Urinary bladder (tissue), 4 donors: Measurements from ENCODE around the gene BANP. TPM values are rescaled to one million over a fixed set of nuclear protein-coding genes. Genes with fewer than 3 reads are reported as not detected.
"Not testable (repeated sequence)": the region's sequence is repeated elsewhere in the genome, so short reads cannot be mapped to it uniquely, and the experiment has no call there.

Experiments used
- DNase-seq: peaks from one replicate; pipeline ENCODE4 v3.0.0-alpha.2; 2015; ENCODE audit errors: extremely low spot score
- H3K27ac ChIP-seq: one replicate; pipeline ENCODE4 v1.5.1; 2013; ENCODE audit warnings: low read depth, mild to moderate bottlenecking, moderate library complexity
- H3K36me3 ChIP-seq: one replicate; pipeline ENCODE4 v1.6.1; 2013; ENCODE audit warnings: mild to moderate bottlenecking, moderate library complexity; ENCODE audit not compliant: insufficient read depth
- H3K4me1 ChIP-seq: one replicate; pipeline ENCODE4 v1.6.1; 2013; ENCODE audit warnings: mild to moderate bottlenecking, moderate library complexity; ENCODE audit not compliant: insufficient read depth
- H3K4me3 ChIP-seq: one replicate; pipeline ENCODE4 v1.5.1; 2013; ENCODE audit warnings: low read depth, low read length
- WGBS: extraction: QIAGEN DNeasy Blood & Tissue Kit; methylation state at CpG from one replicate; pipeline ENCODE4 v1.1.7; 2013; 5-methylcytosine and 5-hydroxymethylcytosine counted together
- polyA plus RNA-seq: library from polyadenylated mRNA; stranded (reverse); fragments of 200-250 nt; gene quantifications from one replicate; pipeline ENCODE4 v1.2.3, GENCODE V29; 2013
- total RNA-seq: library from RNA; depleted of rRNA; stranded (reverse); fragments of >200 nt; gene quantifications from one replicate; pipeline ENCODE4 v1.2.3, GENCODE V29; 2014
- donor health status: healthy with polysubstance abuse.
- donor health status: healthy.

BANP gene
- total and polyA plus RNA-seq, 2 donors, result 13.8 to 36.6 TPM

DNA sequence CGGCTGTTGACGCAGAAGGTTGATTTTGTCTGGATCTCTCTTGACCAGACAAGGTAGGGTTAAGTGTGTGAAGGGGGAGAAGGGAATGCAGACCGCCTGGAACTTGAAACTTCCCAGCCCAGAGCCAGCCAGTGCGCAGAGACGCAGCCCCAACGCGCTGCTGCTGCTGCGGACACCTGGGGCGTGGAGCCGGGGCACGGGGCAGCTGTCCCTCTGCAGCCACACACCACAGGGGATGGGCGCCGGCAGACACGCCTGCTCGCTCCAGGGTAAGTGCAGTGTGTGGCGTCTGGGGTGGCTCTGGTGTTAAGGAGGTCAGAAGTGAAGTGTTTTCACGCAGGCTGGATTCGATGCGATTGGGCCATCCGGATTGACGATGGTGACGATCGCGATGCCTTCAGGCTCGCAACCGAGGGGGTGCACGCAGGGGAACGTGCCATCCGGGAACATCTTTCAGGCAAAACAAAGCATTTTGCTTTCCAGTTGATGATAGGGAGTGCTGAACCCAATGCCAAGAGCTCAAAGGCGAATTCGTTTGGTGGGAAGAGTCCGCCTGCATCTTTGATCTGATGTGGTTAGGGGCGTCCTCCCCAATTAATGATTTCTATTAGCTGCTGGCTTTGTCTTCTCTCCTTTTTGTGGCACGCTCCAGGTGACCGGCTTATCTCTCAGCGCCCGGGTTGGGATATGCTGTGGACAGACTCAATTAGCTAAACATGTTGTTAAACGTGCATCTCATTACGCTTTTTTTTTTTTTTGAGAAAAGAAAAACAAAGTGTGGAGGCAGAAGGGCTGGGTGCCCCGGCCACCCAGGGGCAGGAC, 149.8 kb downstream of the BANP start:
- not testable (repeated sequence) for H3K27ac ChIP-seq, DNase-seq, H3K4me3 ChIP-seq, H3K4me1 ChIP-seq, H3K36me3 ChIP-seq
- 8% methylated on average over 40 of the region's 40 CpGs for WGBS

- not testable (repeated sequence) for DNase-seq, H3K4me1 ChIP-seq
These were observed 150.4 kb downstream of the BANP start for GRCh38 chr16:88101623-88102105.

GRCh38 chr16:88102597-88102996, 151.4 kb downstream of the BANP start:
- H3K36me3 ChIP-seq, result no peaks in the 10 kb centered on the region
- H3K27ac ChIP-seq, result no peak overlapping the region
- no peaks in the 10 kb centered on the region for H3K4me1 ChIP-seq
- no peak for DNase-seq
- H3K4me3 ChIP-seq, result no peak overlapping the region
- 92% methylated on average over 17 of the region's 17 CpGs for WGBS

More at GRCh38 chr16:88101623-88102105, 150.4 kb downstream of the BANP start:
- WGBS, result 23% methylated on average over 21 of the region's 21 CpGs
- H3K27ac ChIP-seq, H3K4me3 ChIP-seq, H3K36me3 ChIP-seq: not testable (repeated sequence)

DNA sequence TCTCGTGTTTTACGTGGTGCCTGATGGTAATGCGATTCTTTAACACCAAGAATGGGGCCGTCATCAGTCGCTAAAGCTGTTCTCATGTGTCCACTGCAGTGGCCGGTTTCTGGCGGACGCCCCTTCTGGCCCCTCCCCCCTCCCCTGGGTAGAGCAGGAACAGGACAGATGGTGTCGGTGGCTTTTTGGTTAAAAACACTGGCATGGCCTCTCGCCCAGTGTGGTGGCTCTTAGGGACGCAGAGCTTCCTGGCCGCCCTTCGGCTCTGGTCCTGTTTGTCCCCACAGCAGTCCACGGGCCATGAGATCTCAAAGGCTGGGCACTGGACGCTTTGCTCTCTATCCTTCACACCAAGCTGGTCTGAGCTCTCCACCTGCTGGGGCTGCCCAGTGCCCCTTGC, 151.8 kb downstream of the BANP start:
- 90% methylated on average over 15 of the region's 15 CpGs for WGBS
- Histone ChIP-seq H3K36me3 (no peaks in the 10 kb centered on the region), H3K4me1 (no peaks in the 10 kb centered on the region), H3K4me3 (no peak overlapping the region), H3K27ac (no peak overlapping the region)
- no peak for DNase-seq

DNA sequence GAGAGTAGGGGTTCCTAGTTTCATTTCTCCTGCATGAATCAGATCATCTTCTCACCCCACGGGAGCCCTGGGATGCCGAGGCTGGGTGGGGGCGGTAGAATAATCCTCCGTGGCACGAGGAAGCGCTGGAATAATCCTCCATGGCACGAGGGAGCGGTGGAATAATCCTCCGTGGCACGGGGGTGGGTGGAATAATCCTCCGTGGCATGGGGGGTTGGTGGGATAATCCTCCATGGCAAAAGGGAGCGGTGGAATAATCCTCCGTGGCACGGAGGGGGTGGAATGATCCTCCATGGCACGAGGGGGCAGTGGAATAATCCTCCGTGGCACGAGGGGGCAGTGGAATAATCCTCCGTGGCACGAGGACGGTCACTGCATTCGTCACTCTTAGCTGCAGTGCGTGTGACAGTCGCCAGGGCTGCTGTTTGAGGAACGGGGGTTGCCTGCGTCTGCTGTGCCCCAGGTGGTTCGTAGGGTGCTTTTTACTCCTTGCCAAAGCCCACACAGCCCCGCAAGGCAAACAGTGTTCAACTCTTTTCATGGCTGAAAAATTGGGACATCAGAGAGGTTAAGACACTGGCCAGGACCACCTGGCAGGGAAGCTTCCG, 152.5 kb downstream of the BANP start:
- H3K36me3 ChIP-seq, result no peaks in the 10 kb centered on the region
- 85% methylated on average over 28 of the region's 28 CpGs for WGBS
- H3K27ac ChIP-seq, result no peak overlapping the region
- DNase-seq, result no peak
- H3K4me3 ChIP-seq, result no peak overlapping the region
- no peaks in the 10 kb centered on the region for H3K4me1 ChIP-seq

DNA sequence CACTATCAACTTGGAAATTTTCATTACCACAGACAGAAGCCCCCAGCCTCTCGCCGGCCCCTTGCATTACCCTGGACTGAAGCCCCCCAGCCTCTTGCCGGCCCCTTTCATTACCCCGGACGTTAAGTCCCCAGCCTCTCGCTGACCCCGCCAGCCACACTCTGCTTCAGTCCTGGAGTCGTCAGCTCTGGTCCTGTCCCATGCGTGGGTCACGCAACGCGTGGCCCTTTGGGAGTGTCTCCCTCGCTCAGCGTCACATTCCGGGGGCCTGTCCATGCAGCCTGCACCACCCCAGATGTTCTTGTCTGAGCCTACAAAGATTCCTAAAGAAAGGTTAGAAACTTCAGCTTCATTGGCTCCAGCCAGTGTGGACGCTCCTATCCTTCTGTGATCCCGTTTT, 153.1 kb downstream of the BANP start:
- H3K4me3 ChIP-seq, H3K4me1 ChIP-seq, H3K27ac ChIP-seq, H3K36me3 ChIP-seq, DNase-seq: not testable (repeated sequence)
- WGBS, result 79% methylated on average over 17 of the region's 17 CpGs

GRCh38 chr16:88105574-88106140, 154.4 kb downstream of the BANP start:
- WGBS, result 81% methylated on average over 7 of the region's 7 CpGs
- not testable (repeated sequence) for DNase-seq

DNA sequence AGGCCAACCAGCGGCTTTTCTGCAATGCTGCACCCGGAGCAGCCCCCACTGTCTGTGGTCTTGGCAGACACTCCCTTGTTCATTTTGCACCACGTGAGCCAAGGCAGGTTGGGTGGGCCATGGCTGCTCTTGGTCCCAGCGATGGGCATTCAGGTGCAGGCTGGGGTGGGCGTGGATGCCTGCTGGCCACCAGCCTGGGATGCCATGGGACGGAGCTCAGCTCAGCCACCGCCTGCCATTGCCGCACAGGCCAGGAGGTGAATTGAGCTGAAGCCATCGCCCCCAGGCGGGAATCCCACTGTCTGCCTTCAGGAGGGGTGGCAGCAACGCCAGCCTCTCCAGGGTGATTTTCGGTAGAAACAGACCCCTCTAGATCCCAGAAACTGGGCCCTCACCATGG, 155.3 kb downstream of the BANP start:
- not testable (repeated sequence) for H3K4me3 ChIP-seq, H3K27ac ChIP-seq, H3K4me1 ChIP-seq, H3K36me3 ChIP-seq, DNase-seq
- WGBS, result 97% methylated on average over 12 of the region's 12 CpGs

More at GRCh38 chr16:88105574-88106140, 154.4 kb downstream of the BANP start:
- not testable (repeated sequence) for H3K27ac ChIP-seq, H3K4me3 ChIP-seq, H3K36me3 ChIP-seq, H3K4me1 ChIP-seq

DNA sequence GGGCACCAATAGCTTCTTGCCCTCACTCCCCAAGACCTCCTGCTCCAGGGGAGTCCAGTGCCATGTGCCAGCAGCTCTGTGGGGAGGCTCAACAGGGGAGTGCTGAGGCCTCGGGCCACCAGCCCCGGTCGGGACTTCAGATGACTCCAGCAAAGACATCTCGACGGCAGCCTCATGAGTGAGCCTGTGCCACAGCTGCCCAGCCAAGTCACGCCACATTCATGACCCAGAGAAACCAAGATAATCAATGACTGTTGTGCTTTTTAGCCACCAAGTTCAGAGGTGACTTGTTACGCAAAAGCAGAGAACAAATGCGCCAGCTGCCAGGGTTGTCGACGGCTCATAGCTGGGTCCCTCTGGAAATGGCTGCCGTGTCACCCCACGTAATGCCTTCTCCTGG, 157.5 kb downstream of the BANP start:
- Histone ChIP-seq H3K4me1 (no peaks in the 10 kb centered on the region), H3K4me3 (no peak overlapping the region), H3K27ac (no peak overlapping the region), H3K36me3 (no peaks in the 10 kb centered on the region)
- 98% methylated on average over 12 of the region's 12 CpGs for WGBS
- DNase-seq, result no peak

DNA sequence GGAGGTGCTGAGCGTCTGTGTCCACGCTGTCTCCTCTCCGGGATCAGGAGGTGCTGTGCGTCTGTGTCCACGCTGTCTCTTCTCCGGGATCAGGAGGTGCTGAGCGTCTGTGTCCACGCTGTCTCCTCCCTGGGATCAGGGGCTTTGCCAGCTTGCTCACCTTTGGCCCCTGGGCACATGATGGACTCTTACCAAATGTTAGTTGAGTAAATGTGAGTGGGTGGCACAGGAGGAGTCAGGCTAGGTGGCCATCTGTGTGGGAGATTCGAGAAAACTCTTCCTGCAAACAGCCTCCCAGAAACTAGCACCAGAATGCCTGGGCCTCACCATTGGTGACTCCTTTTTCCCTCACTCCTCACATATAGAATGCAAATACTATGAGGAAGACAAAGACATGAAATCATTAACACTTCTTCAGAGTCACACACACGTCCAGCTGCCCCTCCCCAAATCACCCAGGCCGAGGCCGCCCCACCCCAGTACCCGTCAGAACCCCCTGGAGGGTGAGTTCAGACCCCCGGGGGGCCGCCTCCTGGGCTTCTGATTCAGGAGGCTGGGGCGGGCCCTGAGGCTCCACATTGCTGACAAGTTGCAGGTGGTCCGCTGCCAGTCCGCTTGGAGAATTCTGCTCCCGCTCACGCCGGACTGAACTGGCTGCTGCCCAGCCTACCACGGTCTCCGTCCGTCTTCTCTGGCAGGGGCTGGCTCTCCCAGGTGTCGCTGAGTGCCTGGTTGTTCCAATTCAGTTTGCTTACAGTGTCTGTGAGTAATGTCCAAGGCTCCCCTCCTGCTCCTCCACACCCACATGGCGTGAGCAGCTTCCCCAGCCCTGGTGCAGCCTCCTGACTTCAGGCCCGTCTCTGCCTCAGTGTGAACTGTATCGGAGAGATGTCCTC, 158.7 kb downstream of the BANP start:
- 72% methylated on average over 28 of the region's 28 CpGs for WGBS
- H3K27ac ChIP-seq, DNase-seq, H3K4me3 ChIP-seq, H3K36me3 ChIP-seq, H3K4me1 ChIP-seq: not testable (repeated sequence)

DNA sequence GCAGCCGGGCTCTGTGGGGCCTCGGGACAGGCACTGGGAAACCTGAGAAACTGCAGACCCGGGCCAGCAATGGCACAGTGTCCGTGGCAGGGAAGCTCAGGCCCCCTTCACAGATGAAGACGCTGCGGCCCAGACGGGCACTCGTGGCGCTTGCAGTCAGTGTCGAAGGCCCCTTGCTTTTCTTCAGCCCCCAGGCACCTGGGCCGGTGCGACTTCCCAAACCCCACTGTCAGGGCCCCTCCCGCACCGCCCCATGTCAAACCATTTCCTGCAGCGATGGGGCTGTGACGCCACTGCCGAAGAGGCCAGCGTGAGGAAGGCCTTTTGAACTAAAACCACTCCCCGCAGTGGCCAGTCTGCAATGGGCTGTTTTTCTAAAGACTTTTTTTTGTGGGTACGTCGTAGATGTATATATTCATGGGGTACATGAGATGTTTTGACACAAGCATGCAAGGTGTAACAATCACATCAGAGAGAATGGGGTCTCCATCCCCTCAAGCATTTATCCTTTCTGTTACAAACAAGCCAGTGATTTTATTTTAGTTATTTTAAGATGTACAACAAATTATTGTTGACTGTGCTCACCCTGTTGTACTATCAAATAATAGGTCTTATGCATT, 159.8 kb downstream of the BANP start:
- H3K36me3 ChIP-seq, DNase-seq, H3K27ac ChIP-seq, H3K4me1 ChIP-seq, H3K4me3 ChIP-seq: not testable (repeated sequence)
- WGBS, result 81% methylated on average over 21 of the region's 21 CpGs

DNA sequence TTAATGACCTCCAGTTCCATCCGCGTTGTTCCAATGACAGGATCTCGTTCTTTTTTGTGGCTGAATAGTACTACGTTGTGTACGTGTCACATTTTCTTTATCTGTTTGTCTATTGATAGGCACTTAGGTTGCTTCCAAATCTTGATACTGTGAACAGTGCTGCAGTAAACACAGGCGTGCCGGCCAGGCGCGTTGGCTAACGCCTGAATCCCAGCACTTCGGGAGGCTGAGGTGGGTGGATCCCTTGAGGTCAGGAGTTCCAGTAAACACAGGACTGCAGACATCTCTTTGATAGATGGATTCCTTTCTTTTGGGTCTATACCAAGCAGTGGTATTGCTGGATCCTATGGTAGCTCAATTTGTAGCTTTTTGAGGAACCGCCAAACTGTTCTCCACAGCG, 160.7 kb downstream of the BANP start:
- DNase-seq, H3K27ac ChIP-seq, H3K4me3 ChIP-seq, H3K36me3 ChIP-seq, H3K4me1 ChIP-seq: not testable (repeated sequence)
- WGBS, result 81% methylated on average over 13 of the region's 13 CpGs

- no peaks in the 10 kb centered on the region for H3K4me1 ChIP-seq
- no peak for DNase-seq
- 91% methylated on average over 20 of the region's 20 CpGs for WGBS
These were observed 162.4 kb downstream of the BANP start for GRCh38 chr16:88113545-88114045.

More at GRCh38 chr16:88113545-88114045, 162.4 kb downstream of the BANP start:
- Histone ChIP-seq H3K36me3 (no peaks in the 10 kb centered on the region), H3K27ac (no peak overlapping the region), H3K4me3 (no peak overlapping the region)
